Measurements from ENCODE around the gene POLR3B. TPM values are rescaled to one million over a fixed set of nuclear protein-coding genes. Genes with fewer than 3 reads are reported as not detected.
"Not testable (repeated sequence)": the region's sequence is repeated elsewhere in the genome, so short reads cannot be mapped to it uniquely, and the experiment has no call there.

The POLR3B gene
- total RNA-seq, 1 donor from 2014 or later, result 7.5 TPM

DNA sequence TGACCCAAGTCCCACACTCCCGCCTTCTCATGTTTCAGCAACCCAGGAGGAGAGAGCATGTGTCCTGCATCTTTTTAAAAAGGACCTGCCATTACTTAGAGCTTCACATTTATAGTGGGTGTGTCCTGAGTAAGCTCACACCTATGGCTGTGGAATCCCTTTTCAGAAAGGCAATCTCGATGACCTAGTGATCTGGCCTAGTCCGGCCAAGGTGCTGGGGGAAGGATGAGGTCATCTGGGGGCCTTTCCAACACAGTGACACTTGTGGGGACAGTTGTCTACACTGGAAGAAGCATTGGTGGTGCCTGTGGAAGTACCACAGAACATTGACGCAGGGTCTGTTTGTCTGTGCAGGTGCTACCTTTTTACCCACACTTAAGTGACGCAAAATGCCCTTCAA, 46.9 kb upstream of the POLR3B start:
- Mint-ChIP-seq H3K4me1 (ENCODE audit: unreplicated experiment) (no peaks in the 10 kb centered on the region), H3K4me3 (ENCODE audit: unreplicated experiment) (no peak overlapping the region), H3K27me3 (ENCODE audit: unreplicated experiment) (peaks cover 4% of the 10 kb centered on the region)

GRCh38 chr12:106311139-106311538, 46.4 kb upstream of the POLR3B start:
- Mint-ChIP-seq H3K4me1 (ENCODE audit: unreplicated experiment) (no peaks in the 10 kb centered on the region), H3K27ac (ENCODE audit: unreplicated experiment) (no peak overlapping the region), H3K36me3 (ENCODE audit: low read depth, unreplicated experiment) (no peaks in the 10 kb centered on the region), H3K9me3 (ENCODE audit: unreplicated experiment) (no peaks in the 10 kb centered on the region), H3K27me3 (ENCODE audit: unreplicated experiment) (peaks cover 4% of the 10 kb centered on the region), H3K4me3 (ENCODE audit: unreplicated experiment) (no peak overlapping the region)
- DNase-seq (ENCODE audit: low spot score), result no peak
- TF ChIP-seq, protein P1, sequence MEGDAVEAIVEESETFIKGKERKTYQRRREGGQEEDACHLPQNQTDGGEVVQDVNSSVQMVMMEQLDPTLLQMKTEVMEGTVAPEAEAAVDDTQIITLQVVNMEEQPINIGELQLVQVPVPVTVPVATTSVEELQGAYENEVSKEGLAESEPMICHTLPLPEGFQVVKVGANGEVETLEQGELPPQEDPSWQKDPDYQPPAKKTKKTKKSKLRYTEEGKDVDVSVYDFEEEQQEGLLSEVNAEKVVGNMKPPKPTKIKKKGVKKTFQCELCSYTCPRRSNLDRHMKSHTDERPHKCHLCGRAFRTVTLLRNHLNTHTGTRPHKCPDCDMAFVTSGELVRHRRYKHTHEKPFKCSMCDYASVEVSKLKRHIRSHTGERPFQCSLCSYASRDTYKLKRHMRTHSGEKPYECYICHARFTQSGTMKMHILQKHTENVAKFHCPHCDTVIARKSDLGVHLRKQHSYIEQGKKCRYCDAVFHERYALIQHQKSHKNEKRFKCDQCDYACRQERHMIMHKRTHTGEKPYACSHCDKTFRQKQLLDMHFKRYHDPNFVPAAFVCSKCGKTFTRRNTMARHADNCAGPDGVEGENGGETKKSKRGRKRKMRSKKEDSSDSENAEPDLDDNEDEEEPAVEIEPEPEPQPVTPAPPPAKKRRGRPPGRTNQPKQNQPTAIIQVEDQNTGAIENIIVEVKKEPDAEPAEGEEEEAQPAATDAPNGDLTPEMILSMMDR (IDR thresholded peaks at IDR 0.05; ENCODE audit: unreplicated experiment), result no peak

More for the DNA sequence above, 46.9 kb upstream of the POLR3B start:
- H3K36me3 Mint-ChIP-seq (ENCODE audit: low read depth, unreplicated experiment), result no peaks in the 10 kb centered on the region
- no peaks in the 10 kb centered on the region for H3K9me3 Mint-ChIP-seq (ENCODE audit: unreplicated experiment)
- H3K27ac Mint-ChIP-seq (ENCODE audit: unreplicated experiment), result no peak overlapping the region
- TF ChIP-seq, protein P1 (IDR thresholded peaks at IDR 0.05; ENCODE audit: unreplicated experiment), result no peak
- no peak for DNase-seq (ENCODE audit: low spot score)

DNA sequence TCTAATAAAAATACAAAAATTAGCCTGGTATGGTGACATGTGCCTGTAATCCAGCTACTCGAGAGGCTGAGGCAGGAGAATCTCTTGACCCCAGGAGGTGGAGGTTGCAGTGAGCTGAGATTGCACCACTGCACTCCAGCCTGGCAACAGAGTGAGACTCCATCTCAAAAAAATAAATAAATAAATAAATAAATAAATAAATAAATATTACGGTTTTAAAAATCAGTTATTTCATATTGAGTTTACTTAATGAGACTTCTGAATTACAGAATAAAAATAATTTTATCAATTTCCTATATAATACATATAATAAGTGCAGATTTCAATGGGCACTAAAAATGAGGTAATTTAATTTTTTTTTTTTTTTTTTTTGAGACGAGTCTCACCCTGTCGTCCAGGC, 44.1 kb upstream of the POLR3B start:
- DNase-seq (ENCODE audit: low spot score); H3K27ac Mint-ChIP-seq (ENCODE audit: unreplicated experiment); H3K4me3 Mint-ChIP-seq (ENCODE audit: unreplicated experiment); H3K36me3 Mint-ChIP-seq (ENCODE audit: low read depth, unreplicated experiment); H3K27me3 Mint-ChIP-seq (ENCODE audit: unreplicated experiment); H3K9me3 Mint-ChIP-seq (ENCODE audit: unreplicated experiment); H3K4me1 Mint-ChIP-seq (ENCODE audit: unreplicated experiment): not testable (repeated sequence)

GRCh38 chr12:106315523-106315922, 42.0 kb upstream of the POLR3B start:
- Mint-ChIP-seq H3K4me1 (ENCODE audit: unreplicated experiment) (no peaks in the 10 kb centered on the region), H3K9me3 (ENCODE audit: unreplicated experiment) (no peaks in the 10 kb centered on the region), H3K36me3 (ENCODE audit: low read depth, unreplicated experiment) (no peaks in the 10 kb centered on the region), H3K27me3 (ENCODE audit: unreplicated experiment) (no peaks in the 10 kb centered on the region), H3K27ac (ENCODE audit: unreplicated experiment) (no peak overlapping the region), H3K4me3 (ENCODE audit: unreplicated experiment) (no peak overlapping the region)
- DNase-seq (ENCODE audit: low spot score), result no peak
- TF ChIP-seq, protein P1 (IDR thresholded peaks at IDR 0.05; ENCODE audit: unreplicated experiment), result no peak

- TF ChIP-seq, protein P1 (IDR thresholded peaks at IDR 0.05; ENCODE audit: unreplicated experiment), result no peak
- Mint-ChIP-seq H3K4me1 (ENCODE audit: unreplicated experiment) (no peaks in the 10 kb centered on the region), H3K27ac (ENCODE audit: unreplicated experiment) (no peak overlapping the region), H3K27me3 (ENCODE audit: unreplicated experiment) (no peaks in the 10 kb centered on the region), H3K4me3 (ENCODE audit: unreplicated experiment) (no peak overlapping the region), H3K9me3 (ENCODE audit: unreplicated experiment) (no peaks in the 10 kb centered on the region), H3K36me3 (ENCODE audit: low read depth, unreplicated experiment) (no peaks in the 10 kb centered on the region)
- no peak for DNase-seq (ENCODE audit: low spot score)
These were observed 40.0 kb upstream of the POLR3B start for GRCh38 chr12:106317406-106318082.

All from endothelial cell (in vitro differentiated cells).